KOPT-K1 (cell line): ENCODE measurements around the gene TPD52L3.

Experiments used
- H3K27ac ChIP-seq: fragments of 200-600 bp; sonication (generic); 2 replicates; pipeline ENCODE4 v1.5.1; 2016; ENCODE audit warnings: antibody characterized with exemption, mild to moderate bottlenecking, low read depth, low read length; ENCODE audit not compliant: poor library complexity, severe bottlenecking
- H3K36me3 ChIP-seq: fragments of 200-600 bp; sonication (generic); 2 replicates; pipeline ENCODE4 v1.5.1; 2017; ENCODE audit warnings: antibody characterized with exemption, mild to moderate bottlenecking, low read length, moderate library complexity; ENCODE audit not compliant: insufficient read depth
- H3K9me3 ChIP-seq: fragments of 200-600 bp; sonication (generic); 2 replicates; pipeline ENCODE4 v1.5.1; 2017; ENCODE audit warnings: antibody characterized with exemption, low read length, mild to moderate bottlenecking; ENCODE audit not compliant: insufficient read depth, poor library complexity, severe bottlenecking

TPD52L3 gene

GRCh38 chr9:6328103-6328502 is at the start of gene TPD52L3:
Gene TPD52L3 (plus strand): TSS chr9:6328375. CDS start chr9:6328596, 221 bp downstream.
- Histone ChIP-seq H3K9me3 (peaks cover 3% of the 10 kb centered on the region), H3K27ac (no peak within 1 kb of the TSS), H3K36me3 (no peaks in the 10 kb centered on the region)

GRCh38 chr9:6301858-6302257 is 26.3 kb upstream of the TPD52L3 start:
- no peaks in the 10 kb centered on the region for H3K9me3 ChIP-seq
- no peak overlapping the region for H3K27ac ChIP-seq
- H3K36me3 ChIP-seq = no peaks in the 10 kb centered on the region

- no peak overlapping the region for H3K27ac ChIP-seq
- no peaks in the 10 kb centered on the region for H3K9me3 ChIP-seq
- no peaks in the 10 kb centered on the region for H3K36me3 ChIP-seq
These were observed 25.8 kb upstream of the TPD52L3 start for GRCh38 chr9:6302417-6302816.

GRCh38 chr9:6304232-6304631 is 23.9 kb upstream of the TPD52L3 start:
- Histone ChIP-seq H3K36me3 (no peaks in the 10 kb centered on the region), H3K27ac (no peak overlapping the region), H3K9me3 (no peaks in the 10 kb centered on the region)

GRCh38 chr9:6305954-6306563 is 22.1 kb upstream of the TPD52L3 start:
- H3K36me3 ChIP-seq = no peaks in the 10 kb centered on the region
- no peaks in the 10 kb centered on the region for H3K9me3 ChIP-seq
- no peak overlapping the region for H3K27ac ChIP-seq

GRCh38 chr9:6307551-6308096 is 20.6 kb upstream of the TPD52L3 start:
- H3K36me3 ChIP-seq = no peaks in the 10 kb centered on the region
- H3K27ac ChIP-seq = no peak overlapping the region
- no peaks in the 10 kb centered on the region for H3K9me3 ChIP-seq

- no peak overlapping the region for H3K27ac ChIP-seq
- peaks cover 11% of the 10 kb centered on the region for H3K9me3 ChIP-seq
- H3K36me3 ChIP-seq = no peaks in the 10 kb centered on the region
These were observed 2.9 kb downstream of the TPD52L3 start for GRCh38 chr9:6330958-6331634.

- H3K36me3 ChIP-seq = no peaks in the 10 kb centered on the region
- peaks cover 11% of the 10 kb centered on the region for H3K9me3 ChIP-seq
- H3K27ac ChIP-seq = no peak overlapping the region
These were observed 6.1 kb downstream of the TPD52L3 start for GRCh38 chr9:6334305-6334704.

GRCh38 chr9:6348766-6349165 is 20.6 kb downstream of the TPD52L3 start:
- Histone ChIP-seq H3K9me3 (no peaks in the 10 kb centered on the region), H3K27ac (no peak overlapping the region), H3K36me3 (no peaks in the 10 kb centered on the region)

GRCh38 chr9:6351737-6352136 is 23.6 kb downstream of the TPD52L3 start:
- Histone ChIP-seq H3K36me3 (no peaks in the 10 kb centered on the region), H3K9me3 (no peaks in the 10 kb centered on the region), H3K27ac (no peak overlapping the region)

GRCh38 chr9:6354072-6354686 is 26.0 kb downstream of the TPD52L3 start:
- Histone ChIP-seq H3K36me3 (no peaks in the 10 kb centered on the region), H3K9me3 (no peaks in the 10 kb centered on the region), H3K27ac (no peak overlapping the region)

GRCh38 chr9:6355728-6356127 is 27.6 kb downstream of the TPD52L3 start:
- Histone ChIP-seq H3K9me3 (no peaks in the 10 kb centered on the region), H3K27ac (no peak overlapping the region), H3K36me3 (no peaks in the 10 kb centered on the region)

- no peak overlapping the region for H3K27ac ChIP-seq
- H3K36me3 ChIP-seq = no peaks in the 10 kb centered on the region
- H3K9me3 ChIP-seq = no peaks in the 10 kb centered on the region
These were observed 28.3 kb downstream of the TPD52L3 start for GRCh38 chr9:6356441-6356840.

- Histone ChIP-seq H3K27ac (no peak overlapping the region), H3K9me3 (no peaks in the 10 kb centered on the region), H3K36me3 (no peaks in the 10 kb centered on the region)
These were observed 28.7 kb downstream of the TPD52L3 start for GRCh38 chr9:6356904-6357303.

GRCh38 chr9:6367128-6367890 is 39.1 kb downstream of the TPD52L3 start:
- Histone ChIP-seq H3K27ac (no peak overlapping the region), H3K36me3 (no peaks in the 10 kb centered on the region), H3K9me3 (peaks cover 24% of the 10 kb centered on the region)
